SK-N-SH treated with all-trans-retinoic acid at 6 μM for 48 hours (cell line): ENCODE results near the gene ZBTB7B.

Experiments
- ATAC-seq: fragments of 200-7000 bp; cut with Tn5 transposase; 3 replicates; pipeline ENCODE4 v1.9.1; 2020; ENCODE audit warnings: mild to moderate bottlenecking, moderate library complexity
- ARNTL ChIP-seq: fragments of 450-650 bp; formaldehyde crosslinking; IDR thresholded peaks from 2 replicates; pipeline ENCODE4 v1.5.0; 2020; ENCODE audit warnings: low read depth, mild to moderate bottlenecking, moderate library complexity, borderline replicate concordance
- BACH2 ChIP-seq: fragments of 250-450 bp; sonication (Bioruptor Pico); IDR thresholded peaks from 2 replicates; pipeline ENCODE4 v1.9.0; 2021; ENCODE audit warnings: mild to moderate bottlenecking, borderline replicate concordance
- CSDC2 ChIP-seq: fragments of 250-450 bp; sonication (Bioruptor Pico); IDR thresholded peaks from 2 replicates; pipeline ENCODE4 v1.5.0; 2020; ENCODE audit warnings: mild to moderate bottlenecking, moderate library complexity
- GLIS3 ChIP-seq: fragments of 250-450 bp; sonication (Bioruptor Pico); IDR thresholded peaks from 2 replicates; pipeline ENCODE4 v1.5.0; 2020; ENCODE audit warnings: mild to moderate bottlenecking, moderate library complexity
- ISL1 ChIP-seq: fragments of 250-450 bp; sonication (Bioruptor Pico); IDR thresholded peaks from 2 replicates; pipeline ENCODE4 v2.1.2; 2022; ENCODE audit warnings: mild to moderate bottlenecking, moderate library complexity
- OSR1 ChIP-seq: fragments of 250-450 bp; sonication (Bioruptor Pico); IDR thresholded peaks from 2 replicates; pipeline ENCODE4 v1.8.0; 2022; ENCODE audit warnings: moderate library complexity, mild to moderate bottlenecking, inconsistent platforms
- PATZ1 ChIP-seq: fragments of 250-450 bp; sonication (Bioruptor Pico); IDR thresholded peaks from 2 replicates; pipeline ENCODE4 v1.8.0; 2020; ENCODE audit warnings: mild to moderate bottlenecking, moderate library complexity, borderline replicate concordance
- PPARA ChIP-seq: fragments of 250-450 bp; sonication (Bioruptor Pico); IDR thresholded peaks from 2 replicates; pipeline ENCODE4 v1.5.0; 2020; ENCODE audit warnings: mild to moderate bottlenecking, borderline replicate concordance
- RARB ChIP-seq: fragments of 250-450 bp; sonication (Bioruptor Pico); IDR thresholded peaks from 2 replicates; pipeline ENCODE4 v1.8.0; 2021; ENCODE audit warnings: mild to moderate bottlenecking, moderate library complexity
- SNAI2 ChIP-seq: fragments of 250-450 bp; sonication (Bioruptor Pico); IDR thresholded peaks from 2 replicates; pipeline ENCODE4 v1.5.0; 2020; ENCODE audit warnings: mild to moderate bottlenecking, moderate library complexity
- TCF4 ChIP-seq: fragments of 250-450 bp; sonication (Bioruptor Pico); IDR thresholded peaks from 2 replicates; pipeline ENCODE4 v1.8.0; 2021; ENCODE audit warnings: mild to moderate bottlenecking, moderate library complexity, borderline replicate concordance
- TSHZ2 ChIP-seq: fragments of 250-450 bp; sonication (Bioruptor Pico); IDR thresholded peaks from 2 replicates; pipeline ENCODE4 v1.5.0; 2020; ENCODE audit warnings: mild to moderate bottlenecking, moderate library complexity
- ZC3H10 ChIP-seq: fragments of 250-450 bp; sonication (Bioruptor Pico); IDR thresholded peaks from 2 replicates; pipeline ENCODE4 v1.5.1; 2021; ENCODE audit warnings: mild to moderate bottlenecking, moderate library complexity
- ZFP3 ChIP-seq: fragments of 250-450 bp; sonication (Bioruptor Pico); IDR thresholded peaks from 2 replicates; pipeline ENCODE4 v1.5.0; 2020; ENCODE audit warnings: mild to moderate bottlenecking, moderate library complexity
- ZFP30 ChIP-seq: fragments of 450-650 bp; formaldehyde crosslinking; IDR thresholded peaks from 2 replicates; pipeline ENCODE4 v1.5.0; 2022; ENCODE audit warnings: mild to moderate bottlenecking, moderate library complexity
- ZNF565 ChIP-seq: fragments of 450-650 bp; formaldehyde crosslinking; conservative IDR thresholded peaks from 2 replicates; pipeline ENCODE4 v1.5.0; 2020; ENCODE audit warnings: low read depth, mild to moderate bottlenecking, moderate library complexity
- ZNF8 ChIP-seq: fragments of 450-650 bp; formaldehyde crosslinking; IDR thresholded peaks from 2 replicates; pipeline ENCODE4 v1.5.0; 2020; ENCODE audit warnings: mild to moderate bottlenecking, moderate library complexity
- TF ChIP-seq, protein P1 (sequence below): fragments of 250-450 bp; sonication (Bioruptor Pico); IDR thresholded peaks from 2 replicates; pipeline ENCODE4 v1.8.0; 2021; ENCODE audit warnings: low read depth, mild to moderate bottlenecking, moderate library complexity, borderline replicate concordance

The ZBTB7B gene

GRCh38 chr1:155001425-155001674, 1.3 kb upstream of the ZBTB7B start:
- no peak for TF ChIP-seq PPARA (CRISPR knock-in tag)
- no peak; the same call in 2 of the 3 replicates for ATAC-seq

DNA sequence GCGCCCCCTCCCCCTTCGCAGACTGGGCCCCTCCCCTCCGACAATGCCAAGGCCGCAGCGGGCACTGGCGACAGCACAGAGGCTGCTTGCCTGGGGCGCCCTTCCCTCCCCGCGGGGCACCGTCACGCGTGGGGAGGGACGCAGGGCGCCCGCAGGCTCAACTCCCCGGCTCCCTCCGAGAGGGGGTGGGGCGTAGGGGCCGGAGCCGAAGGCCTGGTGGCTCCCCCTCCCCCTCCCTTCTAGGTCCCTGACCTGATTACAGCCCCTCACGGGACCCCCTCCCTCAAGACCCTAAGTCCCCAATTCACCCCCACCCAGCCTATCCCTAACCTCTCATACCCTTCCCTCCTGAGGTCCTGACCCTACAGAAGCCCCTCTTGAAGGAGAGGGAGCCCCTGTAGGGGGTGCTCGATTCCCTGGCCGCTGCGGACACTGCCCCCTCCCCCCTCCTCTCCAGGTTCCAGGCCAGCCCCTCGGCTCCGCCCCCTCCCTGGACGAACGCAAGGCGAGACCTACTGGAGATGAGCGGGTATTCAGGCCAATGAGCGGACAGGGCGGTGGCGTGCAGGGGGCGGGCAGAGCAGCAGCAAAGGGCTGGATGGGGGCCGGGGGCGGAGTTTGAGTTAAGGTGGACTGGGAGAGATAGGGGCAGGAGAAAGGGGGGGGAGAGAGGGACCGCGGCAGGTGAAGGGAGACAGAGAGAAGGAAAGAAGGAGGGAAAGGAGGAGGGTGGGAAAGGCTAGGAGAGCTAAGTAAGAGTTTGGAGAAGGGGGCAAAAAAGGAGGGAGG, 733 bp upstream of the ZBTB7B start:
- TF ChIP-seq TSHZ2 (CRISPR knock-in tag) (0 out of 2 replicates have a peak, but pooled peaks have one; percentile 40), ARNTL (CRISPR knock-in tag) (no peak), PATZ1 (CRISPR knock-in tag) (0 out of 2 replicates have a peak, but pooled peaks have one; percentile 20), RARB (peak; percentile 52; the same call in 1 of the 2 replicates), GLIS3 (CRISPR knock-in tag) (no peak)
- peak; percentile 77 for ATAC-seq

DNA sequence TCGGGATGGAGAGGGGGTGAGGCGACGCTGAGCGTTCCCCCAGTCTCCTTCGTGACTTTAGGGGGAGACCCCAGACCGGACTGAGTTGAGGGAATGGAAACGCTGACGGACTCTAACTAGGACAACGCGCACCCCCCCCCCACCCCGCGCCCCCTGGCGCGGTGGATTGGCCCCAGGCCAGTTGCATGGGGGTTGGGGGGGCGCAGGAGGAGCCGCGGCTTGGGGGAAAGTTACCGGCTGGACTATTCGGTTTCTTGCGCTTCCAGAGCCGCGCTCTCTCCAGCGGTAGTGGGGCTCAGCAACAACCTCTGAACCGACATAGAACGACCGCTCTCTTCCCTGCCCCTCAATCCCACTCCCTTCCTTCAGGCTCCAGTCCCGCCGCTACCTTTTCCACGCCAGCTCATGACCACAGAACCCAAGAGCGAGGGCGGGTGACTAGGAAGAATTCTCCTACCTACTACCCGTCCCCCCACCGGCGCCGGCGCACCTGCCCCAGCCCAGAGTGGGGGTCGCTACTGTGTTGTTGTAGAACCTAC, 694 bp downstream of the ZBTB7B start:
- TF ChIP-seq ZFP30 (CRISPR knock-in tag) (no peak), CSDC2 (no peak), ZFP3 (no peak), TSHZ2 (CRISPR knock-in tag) (no peak), ZNF565 (CRISPR knock-in tag) (no peak), GLIS3 (CRISPR knock-in tag) (no peak), TCF4 (CRISPR knock-in tag) (no peak), ARNTL (CRISPR knock-in tag) (no peak), SNAI2 (CRISPR knock-in tag) (no peak), ZC3H10 (CRISPR knock-in tag) (no peak), OSR1 (CRISPR knock-in tag) (no peak), ISL1 (CRISPR knock-in tag) (no peak), BACH2 (no peak), PATZ1 (CRISPR knock-in tag) (no peak), ZNF8 (CRISPR knock-in tag) (no peak)
- TF ChIP-seq, protein P1, sequence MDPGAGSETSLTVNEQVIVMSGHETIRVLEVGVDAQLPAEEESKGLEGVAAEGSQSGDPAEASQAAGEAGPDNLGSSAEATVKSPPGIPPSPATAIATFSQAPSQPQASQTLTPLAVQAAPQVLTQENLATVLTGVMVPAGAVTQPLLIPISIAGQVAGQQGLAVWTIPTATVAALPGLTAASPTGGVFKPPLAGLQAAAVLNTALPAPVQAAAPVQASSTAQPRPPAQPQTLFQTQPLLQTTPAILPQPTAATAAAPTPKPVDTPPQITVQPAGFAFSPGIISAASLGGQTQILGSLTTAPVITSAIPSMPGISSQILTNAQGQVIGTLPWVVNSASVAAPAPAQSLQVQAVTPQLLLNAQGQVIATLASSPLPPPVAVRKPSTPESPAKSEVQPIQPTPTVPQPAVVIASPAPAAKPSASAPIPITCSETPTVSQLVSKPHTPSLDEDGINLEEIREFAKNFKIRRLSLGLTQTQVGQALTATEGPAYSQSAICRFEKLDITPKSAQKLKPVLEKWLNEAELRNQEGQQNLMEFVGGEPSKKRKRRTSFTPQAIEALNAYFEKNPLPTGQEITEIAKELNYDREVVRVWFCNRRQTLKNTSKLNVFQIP (CRISPR knock-in tag), result no peak
- ATAC-seq, result no peak
